HG03521 (cell line): ENCODE results near the gene R3HDM2.
"Not testable (repeated sequence)": the region's sequence is repeated elsewhere in the genome, so short reads cannot be mapped to it uniquely, and the experiment has no call there.

Experiments used
- ATAC-seq: cut with Tn5 transposase; IDR thresholded peaks from one replicate; pipeline ENCODE4 v1.9.1; 2021; ENCODE audit warnings: mild to moderate bottlenecking, moderate library complexity; ENCODE audit not compliant: unreplicated experiment

R3HDM2 gene

GRCh38 chr12:57429473-57430111 lies 1.3 kb downstream of the R3HDM2 start:
- ATAC-seq: no peak

DNA sequence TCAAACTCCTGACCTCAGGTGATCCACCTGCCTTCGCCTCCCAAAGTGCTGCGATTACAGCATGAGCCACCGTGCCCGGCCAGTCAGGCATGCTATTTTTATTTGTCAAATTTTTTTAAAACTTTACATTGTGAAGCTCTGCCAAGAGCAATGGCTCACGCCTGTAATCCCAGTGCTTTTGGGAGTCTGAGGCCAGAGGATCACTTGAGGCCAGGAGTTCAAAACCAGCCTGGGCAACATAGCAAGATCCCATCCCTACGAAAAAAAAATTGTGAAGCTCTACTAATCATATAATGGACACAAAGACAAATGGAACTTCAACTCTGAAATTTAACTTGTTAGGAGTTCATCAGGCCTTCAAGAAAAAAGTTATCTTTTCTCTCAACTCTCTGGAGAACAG lies 1.9 kb downstream of the R3HDM2 start:
- no peak for ATAC-seq

DNA sequence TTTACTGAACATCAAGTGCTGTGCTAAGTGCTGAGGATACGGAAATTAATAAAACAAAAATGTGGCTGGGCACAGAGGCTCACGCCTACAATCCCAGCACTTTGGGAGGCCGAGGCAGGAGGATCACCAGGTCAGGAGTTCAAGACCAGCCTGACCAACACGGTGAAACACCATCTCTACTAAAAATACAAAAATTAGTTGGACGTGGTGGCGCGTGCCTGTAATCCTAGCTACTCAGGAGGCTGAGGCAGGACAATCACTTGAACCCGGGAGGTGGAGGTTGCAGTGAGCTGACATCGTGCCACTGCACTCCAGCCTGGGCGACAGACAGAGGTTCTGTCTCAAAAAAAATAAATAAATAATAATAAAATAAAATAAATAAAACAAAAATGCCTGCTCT lies 3.9 kb downstream of the R3HDM2 start:
- not testable (repeated sequence) for ATAC-seq

GRCh38 chr12:57420482-57420881 lies 10.4 kb downstream of the R3HDM2 start:
- no peak for ATAC-seq

DNA sequence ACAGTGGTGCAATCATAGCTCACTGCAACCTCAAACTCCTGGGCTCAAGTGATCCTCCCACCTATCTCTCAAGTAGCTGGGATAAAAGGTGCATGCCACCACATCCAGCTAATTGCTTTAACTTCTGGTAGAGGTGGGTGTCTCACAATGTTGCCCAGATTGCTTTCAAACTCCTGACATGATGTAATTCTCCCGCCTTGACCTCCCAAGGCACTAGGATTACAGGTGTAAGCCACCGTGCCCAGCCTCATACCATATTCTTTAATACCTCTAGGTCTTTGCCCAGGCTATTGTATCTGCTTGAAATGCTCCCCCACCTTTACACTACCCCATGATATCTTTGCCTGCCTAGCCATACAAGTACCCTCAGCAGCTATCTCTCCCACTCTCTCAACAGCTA lies 11.3 kb downstream of the R3HDM2 start:
- ATAC-seq: no peak

DNA sequence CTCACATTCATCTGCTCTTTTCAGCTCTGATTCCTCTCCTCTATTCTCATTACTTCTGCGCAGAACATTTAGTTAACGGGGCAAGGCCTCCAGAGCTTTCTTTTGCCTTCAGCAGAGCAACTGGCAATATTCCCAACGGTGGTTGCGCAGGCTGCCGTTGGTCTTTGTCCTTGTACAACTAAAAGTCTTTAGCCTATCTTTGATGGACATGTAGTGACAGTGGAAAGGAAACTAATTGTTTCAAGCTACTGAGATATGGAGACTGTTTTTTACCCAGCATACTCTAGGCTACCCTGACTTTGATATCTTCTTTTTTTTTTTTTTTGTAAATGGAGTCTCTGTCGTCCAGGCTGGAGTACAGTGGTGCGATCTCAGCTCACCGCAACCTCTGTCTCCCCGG lies 12.6 kb downstream of the R3HDM2 start:
- ATAC-seq: no peak

DNA sequence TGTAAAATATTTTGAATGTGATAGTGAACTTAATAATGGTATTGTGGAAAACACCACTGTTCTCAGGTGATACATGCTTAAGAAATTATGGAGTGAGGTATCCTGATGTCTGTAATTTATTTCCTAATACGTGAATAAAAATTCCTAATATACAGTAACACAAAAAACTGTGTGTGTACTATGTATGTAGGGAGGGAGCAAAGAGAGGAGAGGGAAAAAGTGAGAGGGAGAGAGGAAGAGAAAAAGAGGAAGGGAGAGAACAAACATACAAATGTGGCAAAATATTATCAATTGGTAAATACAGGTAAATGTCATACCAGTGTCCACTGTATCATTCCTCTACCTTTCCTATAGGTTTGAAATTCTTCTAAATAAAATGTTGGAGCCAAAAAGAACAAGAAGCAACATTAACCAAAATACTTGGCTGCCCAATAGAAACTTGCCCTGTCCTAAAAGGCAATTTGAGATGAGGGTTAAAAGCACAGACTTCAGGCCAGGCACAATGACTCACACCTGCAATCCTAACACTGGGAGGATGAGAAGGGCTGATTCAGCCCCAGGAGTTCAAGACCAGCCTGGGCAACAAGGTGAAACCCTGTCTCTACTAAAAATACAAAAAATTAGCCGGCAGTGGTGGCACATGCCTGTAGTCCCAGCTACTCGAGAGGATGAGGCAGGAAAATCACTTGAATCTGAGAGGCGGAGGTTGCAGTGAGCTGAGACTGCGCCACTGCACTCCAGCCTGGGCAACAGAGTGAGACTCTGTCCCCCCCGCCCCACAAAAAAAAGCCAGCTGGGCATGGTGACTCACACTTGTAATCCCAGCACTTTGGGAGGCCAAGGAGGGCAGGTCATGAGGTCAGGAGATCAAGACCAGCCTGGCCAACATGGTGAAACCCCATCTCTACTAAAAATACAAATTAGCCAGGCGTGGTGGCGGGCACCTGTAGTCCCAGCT lies 14.5 kb downstream of the R3HDM2 start:
- ATAC-seq: no peak

GRCh38 chr12:57415088-57415487 lies 15.8 kb downstream of the R3HDM2 start:
- ATAC-seq: no peak

- ATAC-seq: not testable (repeated sequence)
Measured at GRCh38 chr12:57414160-57414559, 16.7 kb downstream of the R3HDM2 start.

GRCh38 chr12:57410534-57410933 lies 20.3 kb downstream of the R3HDM2 start:
- ATAC-seq: no peak

DNA sequence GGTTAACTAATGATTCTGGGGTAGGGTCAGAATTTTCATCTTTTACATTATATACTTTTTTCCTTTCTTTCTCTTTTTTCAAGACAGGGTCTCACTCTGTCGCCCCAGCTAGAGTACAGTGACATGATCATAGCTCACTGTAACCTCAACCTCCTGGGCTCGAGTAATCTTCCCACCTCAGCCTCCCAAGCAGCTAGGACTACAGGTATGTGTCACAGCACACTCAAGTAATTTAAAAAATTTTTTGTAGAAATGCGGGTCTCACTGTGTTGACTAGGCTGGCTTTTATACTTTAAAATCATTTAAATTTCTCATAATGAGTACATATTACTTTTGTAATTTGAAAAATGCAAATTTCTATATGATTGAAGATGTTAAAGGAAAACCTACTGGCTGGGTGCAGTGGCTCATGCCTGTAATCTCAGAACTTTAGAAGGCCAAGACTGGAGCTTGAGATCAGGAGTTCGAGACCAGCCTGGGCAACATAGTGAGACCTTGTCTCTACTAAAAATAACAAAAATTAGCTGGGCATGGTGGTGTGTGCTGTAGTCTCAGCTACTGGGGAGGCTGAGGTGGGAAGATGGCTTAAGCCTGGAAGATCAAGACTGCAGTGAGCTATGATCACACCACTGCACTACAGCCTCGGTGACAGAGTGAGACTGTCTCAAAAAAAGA lies 25.7 kb downstream of the R3HDM2 start:
- ATAC-seq: no peak

- not testable (repeated sequence) for ATAC-seq
Measured at GRCh38 chr12:57402156-57402555, 28.7 kb downstream of the R3HDM2 start.

DNA sequence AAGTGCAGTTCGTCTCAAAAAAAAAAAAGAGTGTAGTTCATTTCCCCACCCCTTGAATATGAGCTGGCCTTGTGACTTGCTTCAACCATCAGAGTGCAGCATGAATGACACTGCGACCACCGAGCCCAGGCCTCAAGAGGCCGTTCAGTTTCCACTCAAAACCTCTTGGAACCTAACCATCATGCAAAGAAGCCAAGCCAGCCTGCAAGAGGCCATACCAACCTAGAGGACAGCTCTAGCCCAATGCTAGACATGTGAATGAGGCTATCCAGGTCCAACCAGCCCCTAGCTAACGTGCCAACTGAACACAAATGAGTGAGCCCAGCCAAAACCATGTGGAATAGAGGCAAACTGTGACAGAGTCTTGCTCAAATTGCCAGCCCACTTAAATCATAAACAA lies 29.7 kb downstream of the R3HDM2 start:
- no peak for ATAC-seq

DNA sequence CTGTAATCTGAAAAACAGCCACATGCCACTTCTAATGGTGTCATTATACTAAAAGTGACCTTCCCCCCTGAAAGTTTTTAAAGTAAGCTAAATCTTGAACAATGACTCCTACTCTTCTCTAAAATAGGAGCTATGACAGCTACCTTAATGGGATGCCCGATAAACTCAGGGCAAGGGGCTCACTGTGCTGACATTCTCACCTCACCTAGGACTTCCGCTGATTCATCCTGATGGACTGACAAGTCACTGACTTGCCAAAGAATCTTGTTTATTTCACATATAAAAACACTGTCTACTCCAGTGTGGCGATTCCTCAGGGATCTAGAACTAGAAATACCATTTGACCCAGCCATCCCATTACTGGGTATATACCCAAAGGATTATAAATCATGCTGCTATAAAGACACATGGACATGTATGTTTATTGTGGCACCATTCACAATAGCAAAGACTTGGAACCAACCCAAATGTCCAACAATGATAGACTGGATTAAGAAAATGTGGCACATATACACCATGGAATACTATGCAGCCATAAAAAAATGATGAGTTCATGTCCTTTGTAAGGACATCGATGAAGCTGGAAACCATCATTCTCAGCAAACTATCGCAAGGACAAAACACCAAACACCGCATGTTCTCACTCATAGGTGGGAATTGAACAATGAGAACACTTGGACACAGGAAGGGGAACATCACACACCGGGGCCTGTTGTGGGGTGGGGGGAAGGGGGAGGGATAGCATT lies 31.0 kb downstream of the R3HDM2 start:
- not testable (repeated sequence) for ATAC-seq

DNA sequence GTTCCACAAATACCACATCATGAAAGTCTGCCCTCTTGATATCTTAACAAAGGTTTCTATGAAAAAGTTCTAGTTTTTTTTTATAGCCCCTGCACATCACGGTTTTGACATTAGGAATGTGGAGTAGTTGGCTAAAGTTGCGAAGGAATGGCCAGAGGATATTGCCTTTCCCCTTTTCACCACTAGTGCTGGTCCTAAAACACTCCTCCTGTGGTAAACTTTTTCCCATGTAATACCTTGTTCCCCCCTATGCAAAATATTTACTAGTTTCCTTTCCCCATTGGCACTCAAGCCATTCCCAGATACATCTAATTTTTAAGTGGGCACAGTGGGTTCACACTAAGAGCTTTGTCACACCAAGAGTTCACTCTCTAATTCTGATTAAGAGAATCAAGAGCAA lies 33.4 kb downstream of the R3HDM2 start:
- no peak for ATAC-seq

DNA sequence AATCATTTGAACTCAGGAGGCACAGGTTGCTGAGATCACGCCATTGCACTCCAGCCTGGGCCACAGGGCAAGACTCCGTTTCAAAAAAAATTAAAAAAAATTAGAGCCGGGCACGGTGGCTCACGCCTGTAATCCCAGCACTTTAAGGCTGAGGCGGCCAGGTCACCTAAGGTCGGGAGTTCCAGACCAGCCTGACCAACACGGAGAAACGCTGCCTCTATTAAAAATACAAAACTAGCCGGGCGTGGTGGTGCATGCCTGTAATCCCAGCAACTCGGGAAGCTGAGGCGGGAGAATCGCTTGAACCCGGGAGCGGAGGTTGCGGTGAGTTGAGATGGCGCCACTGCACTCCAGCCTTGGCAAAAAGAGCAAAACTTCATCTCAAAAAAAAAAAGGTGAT lies 35.7 kb downstream of the R3HDM2 start:
- no peak for ATAC-seq

GRCh38 chr12:57390174-57390573 lies 40.7 kb downstream of the R3HDM2 start:
- no peak for ATAC-seq

DNA sequence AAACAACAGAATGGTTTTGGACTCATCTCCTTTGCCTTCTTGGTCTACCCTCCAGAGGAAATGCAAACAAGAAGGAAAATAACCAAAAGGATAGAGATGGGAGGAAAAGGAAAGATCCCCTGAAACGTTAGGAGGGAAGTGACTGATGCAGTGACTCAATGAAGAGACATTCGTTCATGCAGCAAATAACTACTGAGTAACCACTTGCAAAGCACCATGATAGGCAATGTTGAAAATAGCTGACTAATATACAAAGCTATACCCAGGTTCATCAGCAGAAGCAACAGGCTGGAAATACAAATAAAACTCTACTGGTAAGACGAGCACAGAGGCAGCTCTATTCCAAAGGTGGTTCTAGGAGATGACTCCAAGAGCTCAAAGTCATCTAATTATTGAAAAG lies 41.8 kb downstream of the R3HDM2 start:
- ATAC-seq: no peak

GRCh38 chr12:57388425-57388824 lies 42.4 kb downstream of the R3HDM2 start:
- no peak for ATAC-seq

DNA sequence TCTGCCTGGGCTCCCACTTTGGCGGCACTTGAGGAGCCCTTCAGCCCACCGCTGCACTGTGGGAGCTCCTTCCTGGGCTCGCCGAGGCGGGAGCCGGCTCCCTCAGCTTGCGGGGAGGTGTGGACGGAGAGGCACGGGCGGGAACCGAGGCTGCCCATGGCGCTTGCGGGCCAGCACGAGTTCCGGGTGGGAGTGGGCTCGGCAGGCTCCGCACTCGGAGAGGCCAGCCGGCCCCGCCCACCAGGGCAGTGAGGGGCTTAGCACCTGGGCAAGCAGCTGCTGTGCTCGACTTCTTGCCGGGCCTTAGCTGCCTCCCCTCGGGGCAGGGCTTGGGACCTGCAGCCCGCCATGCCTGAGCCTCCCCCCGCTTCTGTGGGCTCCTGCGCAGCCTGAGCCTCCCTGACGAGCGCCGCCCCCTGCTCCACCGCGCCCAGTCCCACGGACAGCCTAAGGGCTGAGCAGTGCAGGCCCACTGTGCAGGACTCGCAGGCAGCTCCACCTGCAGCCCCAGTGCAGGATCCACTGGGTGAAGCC lies 44.6 kb downstream of the R3HDM2 start:
- ATAC-seq: no peak

- ATAC-seq: no peak
Measured at GRCh38 chr12:57385586-57385985, 45.3 kb downstream of the R3HDM2 start.
